ENCODE measurements around the gene COL24A1.
A peak's percentile ranks its signal among the peaks of the same experiment; 100 is the strongest.

COL24A1 gene

GRCh38 chr1:85697895-85698294 is 458.7 kb downstream of the COL24A1 start:
- no peak for DNase-seq (ENCODE audit: low spot score)
- no peak for FAIRE-seq

GRCh38 chr1:85692730-85693314 is 463.8 kb downstream of the COL24A1 start:
- FAIRE-seq: no peak
- DNase-seq (ENCODE audit: low spot score): peak; percentile 6

GRCh38 chr1:85689775-85690404 is 466.7 kb downstream of the COL24A1 start:
- DNase-seq (ENCODE audit: low spot score): no peak
- FAIRE-seq: no peak

GRCh38 chr1:85683292-85684025 is 473.1 kb downstream of the COL24A1 start:
- no peak for FAIRE-seq

GRCh38 chr1:85681087-85681486 is 475.5 kb downstream of the COL24A1 start:
- DNase-seq (ENCODE audit: low spot score) (no peak), FAIRE-seq (no peak)

More at GRCh38 chr1:85683292-85684025, 473.1 kb downstream of the COL24A1 start:
- no peak for DNase-seq (ENCODE audit: low spot score)

All from urothelium cell line (cell line).